Omental fat pad (tissue), 4 donors: ENCODE results near the gene PPM1L. TPM values are rescaled to one million over a fixed set of nuclear protein-coding genes. Genes with fewer than 3 reads are reported as not detected.

Source experiments
- ATAC-seq: fragments of 150-250 bp; one replicate; pipeline ENCODE4 v1.9.1; 2016; ENCODE audit warnings: mild to moderate bottlenecking, moderate library complexity; ENCODE audit not compliant: low FRiP score
- DNase-seq: peaks from one replicate; pipeline ENCODE4 v3.0.0-alpha.2; 2019; ENCODE audit warnings: low spot score
- CTCF ChIP-seq, 3 donors: fragments of 450-650 bp; IDR thresholded peaks; one replicate each; pipeline ENCODE4 v1.5.1; 2016 to 2017; ENCODE audit warnings: antibody characterized with exemption in 3 of 3, mild to moderate bottlenecking in 3 of 3, moderate library complexity in 2 of 3
- total RNA-seq, 4 donors: library from RNA; depleted of rRNA; stranded (reverse); fragments of >200 nt; gene quantifications; one replicate each; pipeline ENCODE4 v1.1.0, GENCODE V29; 2016

The PPM1L gene
- total RNA-seq, 4 donors from 2014 or later = 13.5 to 30.4 (median 18.0) TPM

- no peak for TF ChIP-seq CTCF (IDR thresholded peaks at IDR 0.05)
- ATAC-seq = no peak
- DNase-seq = no peak
Measured at GRCh38 chr3:160857476-160858119, 101.6 kb downstream of the PPM1L start.

- no peak for DNase-seq
- no peak for TF ChIP-seq CTCF (IDR thresholded peaks at IDR 0.05)
- no peak for ATAC-seq
Measured at GRCh38 chr3:160860346-160860745, 104.3 kb downstream of the PPM1L start.

GRCh38 chr3:160869825-160870224 is 113.8 kb downstream of the PPM1L start:
- no peak for TF ChIP-seq CTCF (IDR thresholded peaks at IDR 0.05)
- DNase-seq (no peak), ATAC-seq (no peak)

GRCh38 chr3:160870327-160870726 is 114.3 kb downstream of the PPM1L start:
- DNase-seq = no peak
- no peak for ATAC-seq
- no peak for TF ChIP-seq CTCF (IDR thresholded peaks at IDR 0.05)

GRCh38 chr3:160874736-160875135 is 118.7 kb downstream of the PPM1L start:
- ATAC-seq (no peak), DNase-seq (no peak)
- TF ChIP-seq CTCF (IDR thresholded peaks at IDR 0.05) = no peak

- DNase-seq (no peak), ATAC-seq (no peak)
- TF ChIP-seq CTCF (IDR thresholded peaks at IDR 0.05) = no peak
Measured at GRCh38 chr3:160876643-160877042, 120.6 kb downstream of the PPM1L start.

- TF ChIP-seq CTCF (IDR thresholded peaks at IDR 0.05) = no peak
- ATAC-seq (no peak), DNase-seq (no peak)
Measured at GRCh38 chr3:160879859-160880258, 123.8 kb downstream of the PPM1L start.
